HCT116 (cell line): ENCODE results near the gene IGLL1. TPM values are rescaled to one million over a fixed set of nuclear protein-coding genes. Genes with fewer than 3 reads are reported as not detected.

Source experiments
- ATAC-seq: fragments of 200-7000 bp; cut with Tn5 transposase; 2 replicates; pipeline ENCODE4 v1.9.1; 2020; ENCODE audit warnings: mild to moderate bottlenecking, moderate library complexity
- BruUV-seq: library from RNA; stranded (reverse); fragments of 400-500 nt; replicated peaks from 2 replicates; lab custom pipeline; 2021; lab: Mats Ljungman, UMichigan
- CTCF ChIA-PET: fragments of 300-600 bp; sonication (Branson Sonifier 250); formaldehyde crosslinking; loops from one replicate; lab custom pipeline; 2021; ENCODE audit warnings: antibody characterized with exemption; lab: Charles Lee
- POLR2A ChIA-PET: fragments of 300-600, 350-600 bp; sonication (Branson Sonifier 250); formaldehyde crosslinking; loops from one replicate; lab custom pipeline; 2021; ENCODE audit warnings: antibody characterized with exemption; lab: Charles Lee
- RAD21 ChIA-PET, 2 experiments: fragments of 300-600 bp; sonication (Branson Sonifier 250); formaldehyde crosslinking; loops; one replicate each; lab custom pipeline; 2023; ENCODE audit warnings: low total read pairs in 2 of 2; ENCODE audit not compliant: uncharacterized antibody in 2 of 2, unreplicated experiment in 2 of 2, low non-redundant PET in 1 of 2; lab: Charles Lee
- DNase-seq: peaks from one replicate; pipeline ENCODE4 v3.0.0-alpha.2; 2010; ENCODE audit warnings: low read depth, low spot score
- H2AFZ ChIP-seq: fragments of 200-600 bp; shearing (Covaris generic), sonication (generic); 2 replicates; pipeline ENCODE4 v1.6.1; 2017; ENCODE audit warnings: low read depth, mixed run types, mixed read lengths, antibody characterized with exemption, low read length; ENCODE audit not compliant: poor library complexity, severe bottlenecking
- H3K27ac ChIP-seq: 2 replicates; pipeline ENCODE4 v1.5.1; 2012; ENCODE audit warnings: low read depth, low read length
- H3K27me3 ChIP-seq: fragments of 200-600 bp; sonication (generic); 2 replicates; pipeline ENCODE4 v1.6.1; 2016; ENCODE audit warnings: mixed run types, low read length, mixed read lengths; ENCODE audit not compliant: insufficient read depth
- H3K36me3 ChIP-seq, 2 experiments: fragments of 200-500 bp in 1 of 2; fragments of 200-600 bp in 1 of 2; sonication (Bioruptor generic) in 1 of 2; sonication (generic) in 1 of 2; 2 replicates each; pipeline versions ENCODE4 v1.5.1 to v1.6.1; 2014 to 2016; ENCODE audit warnings: low read length in 2 of 2, inconsistent platforms in 1 of 2, mixed read lengths in 1 of 2, mixed run types in 1 of 2; ENCODE audit not compliant: insufficient read depth in 2 of 2, control insufficient read depth in 1 of 2
- H3K4me1 ChIP-seq, 2 experiments: fragments of 200-600 bp in 1 of 2; sonication (generic) in 1 of 2; 2 replicates each; pipeline versions ENCODE4 v1.5.1 to v1.6.1; 2012 to 2017; ENCODE audit warnings: low read length in 2 of 2, inconsistent platforms in 1 of 2, mild to moderate bottlenecking in 1 of 2, mixed read lengths in 1 of 2, mixed run types in 1 of 2, moderate library complexity in 1 of 2; ENCODE audit not compliant: insufficient read depth in 2 of 2, control insufficient read depth in 1 of 2
- H3K4me2 ChIP-seq: fragments of 200-600 bp; sonication (generic); 2 replicates; pipeline ENCODE4 v1.6.1; 2017; ENCODE audit warnings: mixed run types, low read length, mixed read lengths
- H3K4me3 ChIP-seq, 2 experiments: fragments of 200-600 bp in 1 of 2; sonication (generic) in 1 of 2; replicated peaks in 1 of 2; 2 replicates each; pipeline ENCODE4 v1.5.1; 2011 to 2016; ENCODE audit warnings: low read length in 2 of 2, control low read depth in 1 of 2, low read depth in 1 of 2, mild to moderate bottlenecking in 1 of 2, mixed read lengths in 1 of 2, mixed run types in 1 of 2
- H3K79me2 ChIP-seq: fragments of 200-600 bp; sonication (generic); 2 replicates; pipeline ENCODE4 v1.6.1; 2017; ENCODE audit warnings: mild to moderate bottlenecking, mixed run types, low read length, moderate library complexity, mixed read lengths; ENCODE audit not compliant: insufficient read depth
- H3K9ac ChIP-seq: fragments of 200-600 bp; sonication (generic); 2 replicates; pipeline ENCODE4 v1.6.1; 2016; ENCODE audit warnings: low read length, mixed read lengths
- H3K9me2 ChIP-seq: fragments of 200-600 bp; sonication (generic), shearing (Covaris generic); 2 replicates; pipeline ENCODE4 v1.6.1; 2017; ENCODE audit warnings: mixed run types, mild to moderate bottlenecking, moderate library complexity; ENCODE audit not compliant: insufficient read depth
- H3K9me3 ChIP-seq, 2 experiments: fragments of 200-500 bp in 1 of 2; fragments of 200-600 bp in 1 of 2; sonication (Bioruptor generic) in 1 of 2; sonication (generic) in 1 of 2; 2 replicates each; pipeline ENCODE4 v1.6.1; 2014 to 2017; ENCODE audit warnings: low read length in 2 of 2, mixed read lengths in 2 of 2, inconsistent platforms in 1 of 2, low read depth in 1 of 2, mild to moderate bottlenecking in 1 of 2, mixed run types in 1 of 2, moderate library complexity in 1 of 2; ENCODE audit not compliant: control insufficient read depth in 1 of 2, insufficient read depth in 1 of 2
- H4K20me1 ChIP-seq: fragments of 200-600 bp; sonication (generic), shearing (Covaris generic); 2 replicates; pipeline ENCODE4 v1.6.1; 2017; ENCODE audit warnings: mixed run types, mild to moderate bottlenecking, moderate library complexity; ENCODE audit not compliant: insufficient read depth
- CBX3 ChIP-seq: IDR thresholded peaks from 2 replicates; pipeline ENCODE4 v1.6.1; 2012; ENCODE audit warnings: low read depth
- EGR1 ChIP-seq: IDR thresholded peaks from 2 replicates; pipeline ENCODE4 v1.6.1; 2012; ENCODE audit warnings: low read depth
- EZH2 ChIP-seq: fragments of 200-600 bp; sonication (generic); IDR thresholded peaks from 2 replicates; pipeline ENCODE4 v1.6.1; 2017; ENCODE audit warnings: antibody characterized with exemption, mixed run types
- EZH2phosphoT487 ChIP-seq: fragments of 200-600 bp; IDR thresholded peaks from 2 replicates; pipeline ENCODE4 v1.6.1; 2018; ENCODE audit warnings: antibody characterized with exemption, borderline replicate concordance
- FOSL1 ChIP-seq: IDR thresholded peaks from 2 replicates; pipeline ENCODE4 v1.6.1; 2012; ENCODE audit warnings: low read depth
- JUND ChIP-seq: IDR thresholded peaks from 2 replicates; pipeline ENCODE4 v1.6.1; 2012
- POLR2A ChIP-seq: IDR thresholded peaks from 2 replicates; pipeline ENCODE4 v1.7.0; 2011; ENCODE audit warnings: borderline replicate concordance; ENCODE audit not compliant: insufficient read depth, insufficient read length; ENCODE audit errors: extremely low read depth
- POLR2AphosphoS5 ChIP-seq: IDR thresholded peaks from 2 replicates; pipeline ENCODE4 v1.6.1; 2011; ENCODE audit warnings: mild to moderate bottlenecking, low read depth, low read length, moderate library complexity
- RAD21 ChIP-seq: IDR thresholded peaks from 2 replicates; pipeline ENCODE4 v1.6.1; 2012; ENCODE audit warnings: low read depth, mild to moderate bottlenecking
- SIN3A ChIP-seq: IDR thresholded peaks from 2 replicates; pipeline ENCODE4 v1.6.1; 2012; ENCODE audit warnings: low read depth
- SP1 ChIP-seq: IDR thresholded peaks from 2 replicates; pipeline ENCODE4 v1.6.1; 2012; ENCODE audit warnings: low read depth
- YY1 ChIP-seq: IDR thresholded peaks from 2 replicates; pipeline ENCODE4 v1.6.1; 2011; ENCODE audit warnings: low read length, low read depth, moderate library complexity, mild to moderate bottlenecking; ENCODE audit not compliant: insufficient replicate concordance; ENCODE audit errors: extremely low read depth
- intact Hi-C: fragments of 100-400 bp; cut with micrococcal nuclease; formaldehyde crosslinking; loops from 2 replicates; pipeline ENCODE4 v1.10.0; 2022
- total RNA-seq: library from RNA; stranded (reverse); gene quantifications from one replicate; pipeline ENCODE4 v1.2.1, GENCODE V29; 2021; ENCODE audit not compliant: unreplicated experiment
- TF ChIP-seq, protein P1 (sequence below): IDR thresholded peaks from 2 replicates; pipeline ENCODE4 v1.6.1; 2011; ENCODE audit warnings: mild to moderate bottlenecking, low read length, moderate library complexity; ENCODE audit not compliant: insufficient replicate concordance; ENCODE audit errors: extremely low read depth
- TF ChIP-seq, protein P2 (sequence below), 3 experiments: fragments of 200-600 bp in 1 of 3; sonication (generic) in 1 of 3; IDR thresholded peaks in 2 of 3; conservative IDR thresholded peaks in 1 of 3; 2 replicates each; pipeline ENCODE4 v1.5.1; 2012 to 2017; ENCODE audit warnings: low read depth in 2 of 3, low read length in 2 of 3, antibody characterized with exemption in 1 of 3, borderline replicate concordance in 1 of 3, control low read depth in 1 of 3, mild to moderate bottlenecking in 1 of 3, mixed read lengths in 1 of 3, mixed run types in 1 of 3, moderate library complexity in 1 of 3; ENCODE audit not compliant: insufficient read depth in 1 of 3

The IGLL1 gene
- total RNA-seq, 1 experiment from 2014 or later = not detected

DNA sequence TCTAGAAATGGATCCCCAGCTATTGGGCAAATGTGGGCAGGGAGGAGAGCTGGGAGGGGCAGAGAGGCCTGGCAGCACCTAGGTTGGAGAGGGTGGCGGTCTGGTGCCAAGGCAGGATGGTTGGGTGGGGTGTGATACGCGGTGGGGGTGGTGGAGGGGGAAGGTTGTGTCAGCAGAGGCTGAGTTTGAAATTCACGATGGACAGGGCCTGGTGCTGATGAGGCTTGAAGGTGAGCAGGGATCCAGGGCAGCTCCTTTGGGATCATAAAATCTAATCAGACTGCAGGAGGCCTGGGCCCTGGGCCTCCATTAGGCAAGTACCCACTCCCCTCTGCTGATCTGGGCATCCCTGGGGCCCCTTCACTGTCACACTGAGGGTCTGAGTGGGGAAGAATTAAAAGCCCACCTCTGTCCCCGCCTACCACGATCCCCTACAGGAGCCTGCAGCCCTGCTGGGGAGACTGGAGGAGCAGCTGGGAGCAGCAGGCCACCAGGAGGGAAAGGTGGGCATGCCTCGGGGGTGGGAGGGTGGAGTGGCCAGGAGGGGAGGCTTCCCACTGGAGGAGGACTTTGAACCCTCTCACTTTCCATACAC, 24.0 kb downstream of the IGLL1 start:
- no peak overlapping the region for H3K9ac ChIP-seq
- TF ChIP-seq EZH2phosphoT487 = no peak
- no peak for TF ChIP-seq CBX3
- TF ChIP-seq EZH2 = no peak
- no peak for TF ChIP-seq JUND
- TF ChIP-seq, protein P1, sequence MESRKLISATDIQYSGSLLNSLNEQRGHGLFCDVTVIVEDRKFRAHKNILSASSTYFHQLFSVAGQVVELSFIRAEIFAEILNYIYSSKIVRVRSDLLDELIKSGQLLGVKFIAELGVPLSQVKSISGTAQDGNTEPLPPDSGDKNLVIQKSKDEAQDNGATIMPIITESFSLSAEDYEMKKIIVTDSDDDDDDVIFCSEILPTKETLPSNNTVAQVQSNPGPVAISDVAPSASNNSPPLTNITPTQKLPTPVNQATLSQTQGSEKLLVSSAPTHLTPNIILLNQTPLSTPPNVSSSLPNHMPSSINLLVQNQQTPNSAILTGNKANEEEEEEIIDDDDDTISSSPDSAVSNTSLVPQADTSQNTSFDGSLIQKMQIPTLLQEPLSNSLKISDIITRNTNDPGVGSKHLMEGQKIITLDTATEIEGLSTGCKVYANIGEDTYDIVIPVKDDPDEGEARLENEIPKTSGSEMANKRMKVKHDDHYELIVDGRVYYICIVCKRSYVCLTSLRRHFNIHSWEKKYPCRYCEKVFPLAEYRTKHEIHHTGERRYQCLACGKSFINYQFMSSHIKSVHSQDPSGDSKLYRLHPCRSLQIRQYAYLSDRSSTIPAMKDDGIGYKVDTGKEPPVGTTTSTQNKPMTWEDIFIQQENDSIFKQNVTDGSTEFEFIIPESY = no peak
- no peak for TF ChIP-seq SIN3A
- TF ChIP-seq YY1 = no peak
- no peak for TF ChIP-seq EGR1
- no peak for TF ChIP-seq POLR2AphosphoS5
- TF ChIP-seq, protein P2, sequence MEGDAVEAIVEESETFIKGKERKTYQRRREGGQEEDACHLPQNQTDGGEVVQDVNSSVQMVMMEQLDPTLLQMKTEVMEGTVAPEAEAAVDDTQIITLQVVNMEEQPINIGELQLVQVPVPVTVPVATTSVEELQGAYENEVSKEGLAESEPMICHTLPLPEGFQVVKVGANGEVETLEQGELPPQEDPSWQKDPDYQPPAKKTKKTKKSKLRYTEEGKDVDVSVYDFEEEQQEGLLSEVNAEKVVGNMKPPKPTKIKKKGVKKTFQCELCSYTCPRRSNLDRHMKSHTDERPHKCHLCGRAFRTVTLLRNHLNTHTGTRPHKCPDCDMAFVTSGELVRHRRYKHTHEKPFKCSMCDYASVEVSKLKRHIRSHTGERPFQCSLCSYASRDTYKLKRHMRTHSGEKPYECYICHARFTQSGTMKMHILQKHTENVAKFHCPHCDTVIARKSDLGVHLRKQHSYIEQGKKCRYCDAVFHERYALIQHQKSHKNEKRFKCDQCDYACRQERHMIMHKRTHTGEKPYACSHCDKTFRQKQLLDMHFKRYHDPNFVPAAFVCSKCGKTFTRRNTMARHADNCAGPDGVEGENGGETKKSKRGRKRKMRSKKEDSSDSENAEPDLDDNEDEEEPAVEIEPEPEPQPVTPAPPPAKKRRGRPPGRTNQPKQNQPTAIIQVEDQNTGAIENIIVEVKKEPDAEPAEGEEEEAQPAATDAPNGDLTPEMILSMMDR (IDR thresholded peaks at IDR 0.05 in 2 of 3, conservative IDR thresholded peaks at IDR 0.05 in 1 of 3; ENCODE audit: borderline replicate concordance in 1 of 3, insufficient read depth in 1 of 3, low read depth in 2 of 3, low read length in 2 of 3) = no peak
- no peak for TF ChIP-seq RAD21
- TF ChIP-seq SP1 = no peak
- TF ChIP-seq POLR2A = no peak
- TF ChIP-seq FOSL1 = no peak
- TF ChIP-seq, all 23 proteins: peak for 0
- no TSS peak for BruUV-seq
- POLR2A ChIA-PET = no interaction called here
- H3K4me3 ChIP-seq = no peak overlapping the region
- no peaks in the 10 kb centered on the region for H3K79me2 ChIP-seq
- no peaks in the 10 kb centered on the region for H4K20me1 ChIP-seq
- DNase-seq = no peak
- H3K27ac ChIP-seq = no peak overlapping the region
- no peak overlapping the region for H3K4me2 ChIP-seq
- CTCF ChIA-PET = no interaction called here
- RAD21 ChIA-PET = no interaction called here
- no peaks in the 10 kb centered on the region for H3K27me3 ChIP-seq
- H2AFZ ChIP-seq = no peak overlapping the region
- no peaks in the 10 kb centered on the region for H3K4me1 ChIP-seq
- no peak for ATAC-seq
- H3K9me3 ChIP-seq = no peaks in the 10 kb centered on the region
- H3K9me2 ChIP-seq = no peaks in the 10 kb centered on the region
- intact Hi-C loops = no loop called here
- no peaks in the 10 kb centered on the region for H3K36me3 ChIP-seq
